ENCODE measurements around the gene GPAM. TPM values are rescaled to one million over a fixed set of nuclear protein-coding genes. Genes with fewer than 3 reads are reported as not detected.
"Not testable (repeated sequence)": the region's sequence is repeated elsewhere in the genome, so short reads cannot be mapped to it uniquely, and the experiment has no call there.

The GPAM gene, protein sequence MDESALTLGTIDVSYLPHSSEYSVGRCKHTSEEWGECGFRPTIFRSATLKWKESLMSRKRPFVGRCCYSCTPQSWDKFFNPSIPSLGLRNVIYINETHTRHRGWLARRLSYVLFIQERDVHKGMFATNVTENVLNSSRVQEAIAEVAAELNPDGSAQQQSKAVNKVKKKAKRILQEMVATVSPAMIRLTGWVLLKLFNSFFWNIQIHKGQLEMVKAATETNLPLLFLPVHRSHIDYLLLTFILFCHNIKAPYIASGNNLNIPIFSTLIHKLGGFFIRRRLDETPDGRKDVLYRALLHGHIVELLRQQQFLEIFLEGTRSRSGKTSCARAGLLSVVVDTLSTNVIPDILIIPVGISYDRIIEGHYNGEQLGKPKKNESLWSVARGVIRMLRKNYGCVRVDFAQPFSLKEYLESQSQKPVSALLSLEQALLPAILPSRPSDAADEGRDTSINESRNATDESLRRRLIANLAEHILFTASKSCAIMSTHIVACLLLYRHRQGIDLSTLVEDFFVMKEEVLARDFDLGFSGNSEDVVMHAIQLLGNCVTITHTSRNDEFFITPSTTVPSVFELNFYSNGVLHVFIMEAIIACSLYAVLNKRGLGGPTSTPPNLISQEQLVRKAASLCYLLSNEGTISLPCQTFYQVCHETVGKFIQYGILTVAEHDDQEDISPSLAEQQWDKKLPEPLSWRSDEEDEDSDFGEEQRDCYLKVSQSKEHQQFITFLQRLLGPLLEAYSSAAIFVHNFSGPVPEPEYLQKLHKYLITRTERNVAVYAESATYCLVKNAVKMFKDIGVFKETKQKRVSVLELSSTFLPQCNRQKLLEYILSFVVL
- total RNA-seq, result 1 to 10 TPM; 6.1 to 7.1 TPM

DNA sequence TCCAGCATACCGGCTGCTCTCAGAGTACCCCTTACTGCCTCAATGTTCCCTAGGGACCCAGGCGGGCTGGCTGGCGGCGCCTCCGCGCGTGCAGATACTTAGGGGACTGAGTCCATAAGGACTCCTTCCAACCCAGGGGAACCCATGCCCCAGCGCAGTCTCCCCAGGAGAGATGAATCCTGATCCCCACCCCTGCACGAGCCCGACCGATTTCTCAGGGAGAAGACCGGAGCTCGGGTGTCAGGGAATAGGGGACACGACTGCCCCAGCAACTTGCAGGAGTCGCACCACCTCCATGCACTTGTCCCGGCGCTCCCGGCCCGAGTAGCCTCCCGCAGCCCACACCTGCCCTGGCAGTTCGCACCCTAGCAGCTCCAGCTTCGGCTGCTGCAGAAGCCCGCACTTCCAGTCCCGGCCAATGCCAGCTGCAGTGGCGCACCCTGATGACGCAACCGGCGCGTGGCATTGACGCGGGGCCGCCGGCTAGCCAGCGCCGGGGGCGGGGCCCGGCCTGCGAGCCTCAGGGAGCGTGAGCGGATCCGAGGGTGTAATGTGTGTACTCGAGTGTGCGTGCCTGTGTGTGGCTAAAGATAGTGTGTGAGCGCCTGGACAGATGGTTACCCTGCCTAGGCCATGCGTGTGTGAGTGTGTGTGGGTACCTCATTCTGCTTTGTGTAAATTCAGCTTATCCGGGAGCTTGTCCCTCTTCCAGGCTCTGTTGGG lies at the start of gene GPAM:
Gene GPAM, minus strand, starts transcription at position 437 of the 723 bp plus-strand sequence. CDS start 1,981 bp downstream, outside the sequence.
- CTCF ChIA-PET, result interaction anchor here (1.0 to 2.1 kb wide), 6 partner anchors 10 to 289 kb away, joined by 3 to 5 read pairs (median 3); partner anchors contain the start of genes VTI1A and ZDHHC6
- peak; percentile 96 for ATAC-seq
- Mint-ChIP-seq H3K4me3 (peak within 1 kb of the TSS; percentile 84), H3K36me3 (ENCODE audit: low read depth) (peaks cover 12% of the 10 kb centered on the region), H3K4me1 (ENCODE audit: low read depth) (peaks cover 20% of the 10 kb centered on the region), H3K27ac (peak within 1 kb of the TSS; percentile 94), H3K9me3 (ENCODE audit: insufficient read depth) (peaks cover 5% of the 10 kb centered on the region), H3K27me3 (ENCODE audit: low read depth) (peaks cover 2% of the 10 kb centered on the region)
- peak; percentile 97 for DNase-seq
- POLR2A ChIA-PET, result interaction anchor here (1.1 to 2.2 kb wide), 3 partner anchors 15 to 263 kb away, joined by 4 to 7 read pairs (median 4); partner anchors contain the start of genes VTI1A and ZDHHC6

- DNase-seq (no peak), ATAC-seq (no peak)
- H3K9me3 Mint-ChIP-seq (ENCODE audit: insufficient read depth), result no peaks in the 10 kb centered on the region
- H3K36me3 Mint-ChIP-seq (ENCODE audit: low read depth), result no peaks in the 10 kb centered on the region
- H3K27me3 Mint-ChIP-seq (ENCODE audit: low read depth), result peaks cover 11% of the 10 kb centered on the region
- ChIA-PET POLR2A (no interaction called here), CTCF (no interaction called here)
- no peak overlapping the region for H3K27ac Mint-ChIP-seq
- peaks cover 1% of the 10 kb centered on the region for H3K4me1 Mint-ChIP-seq (ENCODE audit: low read depth)
- H3K4me3 Mint-ChIP-seq, result no peak overlapping the region
These were observed 49.1 kb upstream of the GPAM start for GRCh38 chr10:112232670-112233069.

DNA sequence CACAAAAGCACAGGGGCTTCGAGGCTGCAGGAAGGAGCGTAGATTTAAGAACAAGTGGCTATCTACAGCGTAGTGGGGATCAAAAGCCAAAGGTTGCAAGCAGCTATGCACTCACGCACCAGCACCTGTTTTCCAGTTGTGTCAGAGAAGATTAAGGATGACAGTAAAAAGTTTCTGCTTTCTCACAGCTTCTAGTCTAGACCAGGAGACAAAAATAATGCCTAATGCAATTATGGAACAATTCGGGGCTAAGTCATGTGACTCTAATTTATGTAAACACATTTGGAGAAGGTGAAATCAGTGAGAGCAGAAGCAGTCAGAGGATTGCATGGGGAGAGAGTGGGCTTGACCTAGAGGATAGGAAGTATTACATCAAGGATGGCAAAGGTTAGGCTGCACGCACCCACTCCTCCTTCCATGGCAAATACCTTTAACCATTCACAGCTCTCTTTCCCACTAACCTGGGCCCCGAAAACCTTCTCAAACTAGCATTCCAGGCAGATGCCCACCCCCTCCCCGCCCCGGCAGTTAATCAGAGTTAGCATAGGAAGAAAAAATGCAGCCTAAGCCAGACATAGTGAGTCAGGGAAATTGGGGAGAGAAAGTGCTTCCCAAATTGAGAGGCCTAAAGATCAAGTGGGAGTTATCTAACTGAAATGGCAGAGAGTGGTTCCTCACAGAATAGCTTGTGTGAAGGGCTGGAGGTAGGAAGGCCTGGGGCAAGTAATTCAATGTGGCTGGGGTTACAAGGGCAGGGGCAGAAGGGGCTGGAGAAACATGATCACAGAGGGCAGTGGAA lies 48.2 kb upstream of the GPAM start:
- no peaks in the 10 kb centered on the region for H3K36me3 Mint-ChIP-seq (ENCODE audit: low read depth)
- H3K4me3 Mint-ChIP-seq, result no peak overlapping the region
- H3K9me3 Mint-ChIP-seq (ENCODE audit: insufficient read depth), result no peaks in the 10 kb centered on the region
- POLR2A ChIA-PET, result no interaction called here
- CTCF ChIA-PET, result no interaction called here
- H3K4me1 Mint-ChIP-seq (ENCODE audit: low read depth), result peaks cover 6% of the 10 kb centered on the region
- ATAC-seq, result no peak
- no peak overlapping the region for H3K27ac Mint-ChIP-seq
- H3K27me3 Mint-ChIP-seq (ENCODE audit: low read depth), result peaks cover 11% of the 10 kb centered on the region
- no peak for DNase-seq

DNA sequence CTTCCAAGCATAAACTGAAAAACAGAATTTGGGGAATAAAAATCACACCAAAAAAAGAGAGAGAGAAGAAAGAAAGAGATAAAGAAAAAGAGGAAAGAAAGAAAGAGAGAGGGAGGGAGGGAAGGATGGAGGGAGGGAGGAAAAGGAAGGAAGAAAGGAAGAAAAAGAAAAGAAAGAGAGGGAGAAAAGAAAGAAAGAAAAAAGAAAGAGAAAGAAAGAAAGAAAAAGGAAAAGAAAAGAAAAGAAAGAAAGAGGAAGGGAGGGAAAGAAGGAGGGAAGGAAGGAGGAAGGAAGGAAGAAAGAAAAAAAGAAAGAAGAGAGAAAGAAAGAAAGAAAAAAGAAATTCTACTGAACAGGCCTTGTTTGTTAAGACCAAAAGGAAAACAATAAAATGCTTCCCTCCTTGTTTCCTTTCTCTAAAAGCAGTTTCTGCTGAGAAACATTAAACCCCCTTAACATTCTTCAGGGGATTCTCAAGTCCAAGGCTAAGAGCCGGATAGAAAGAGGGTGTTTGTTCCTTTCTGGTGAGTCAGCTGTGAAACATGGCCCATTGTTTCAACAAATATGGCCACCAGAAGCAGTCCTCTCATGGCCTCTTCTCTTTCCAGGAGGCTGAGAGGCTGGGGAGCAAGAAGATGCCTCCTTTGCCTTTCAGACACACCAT lies 46.9 kb upstream of the GPAM start:
- H3K4me1 Mint-ChIP-seq (ENCODE audit: low read depth), result peaks cover 6% of the 10 kb centered on the region
- H3K36me3 Mint-ChIP-seq (ENCODE audit: low read depth), result no peaks in the 10 kb centered on the region
- H3K27ac Mint-ChIP-seq, result no peak overlapping the region
- DNase-seq, result no peak
- peaks cover 16% of the 10 kb centered on the region for H3K27me3 Mint-ChIP-seq (ENCODE audit: low read depth)
- no peak for ATAC-seq
- CTCF ChIA-PET, result no interaction called here
- POLR2A ChIA-PET, result no interaction called here
- no peaks in the 10 kb centered on the region for H3K9me3 Mint-ChIP-seq (ENCODE audit: insufficient read depth)
- H3K4me3 Mint-ChIP-seq, result no peak overlapping the region

- DNase-seq (no peak), ATAC-seq (no peak)
- no peaks in the 10 kb centered on the region for H3K9me3 Mint-ChIP-seq (ENCODE audit: insufficient read depth)
- ChIA-PET POLR2A (no interaction called here), CTCF (no interaction called here)
- H3K4me3 Mint-ChIP-seq, result no peak overlapping the region
- peaks cover 16% of the 10 kb centered on the region for H3K27me3 Mint-ChIP-seq (ENCODE audit: low read depth)
- H3K36me3 Mint-ChIP-seq (ENCODE audit: low read depth), result no peaks in the 10 kb centered on the region
- H3K4me1 Mint-ChIP-seq (ENCODE audit: low read depth), result peaks cover 6% of the 10 kb centered on the region
- H3K27ac Mint-ChIP-seq, result no peak overlapping the region
These were observed 46.3 kb upstream of the GPAM start for GRCh38 chr10:112229901-112230300.

DNA sequence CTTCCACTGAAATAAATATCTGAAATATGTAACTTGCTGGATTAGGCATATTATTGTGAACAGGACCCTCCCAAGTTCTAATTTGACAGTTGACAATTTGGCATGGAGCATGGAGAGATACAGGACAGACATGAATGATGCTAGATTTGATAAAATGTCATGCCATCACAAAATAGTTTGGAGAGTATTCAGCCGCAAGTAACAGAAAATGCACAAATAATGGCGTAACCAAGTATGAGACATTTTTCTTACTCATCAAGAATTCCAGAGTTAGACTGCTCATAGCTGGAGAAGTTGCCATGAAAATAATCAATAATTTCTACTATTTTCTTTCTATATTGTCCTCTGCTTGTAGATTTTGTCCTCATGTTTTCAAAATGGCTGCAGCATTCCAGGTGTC lies 45.5 kb upstream of the GPAM start:
- ChIA-PET CTCF (no interaction called here), POLR2A (no interaction called here)
- Mint-ChIP-seq H3K4me3 (no peak overlapping the region), H3K9me3 (ENCODE audit: insufficient read depth) (no peaks in the 10 kb centered on the region), H3K36me3 (ENCODE audit: low read depth) (no peaks in the 10 kb centered on the region), H3K4me1 (ENCODE audit: low read depth) (peaks cover 6% of the 10 kb centered on the region), H3K27me3 (ENCODE audit: low read depth) (peaks cover 16% of the 10 kb centered on the region), H3K27ac (no peak overlapping the region)
- no peak for DNase-seq
- no peak for ATAC-seq

- DNase-seq; POLR2A ChIA-PET; H3K27ac Mint-ChIP-seq; CTCF ChIA-PET; H3K36me3 Mint-ChIP-seq (ENCODE audit: low read depth); ATAC-seq; H3K4me3 Mint-ChIP-seq; H3K9me3 Mint-ChIP-seq (ENCODE audit: insufficient read depth); H3K4me1 Mint-ChIP-seq (ENCODE audit: low read depth): not testable (repeated sequence)
- H3K27me3 Mint-ChIP-seq (ENCODE audit: low read depth), result peaks cover 16% of the 10 kb centered on the region
These were observed 45.0 kb upstream of the GPAM start for GRCh38 chr10:112228366-112229088.

GRCh38 chr10:112227331-112227987 lies 43.9 kb upstream of the GPAM start:
- POLR2A ChIA-PET, result no interaction called here
- H3K27me3 Mint-ChIP-seq (ENCODE audit: low read depth), result peaks cover 16% of the 10 kb centered on the region
- H3K9me3 Mint-ChIP-seq (ENCODE audit: insufficient read depth), result no peaks in the 10 kb centered on the region
- no peak overlapping the region for H3K4me3 Mint-ChIP-seq
- H3K4me1 Mint-ChIP-seq (ENCODE audit: low read depth), result peaks cover 6% of the 10 kb centered on the region
- DNase-seq, result no peak
- H3K27ac Mint-ChIP-seq, result no peak overlapping the region
- H3K36me3 Mint-ChIP-seq (ENCODE audit: low read depth), result no peaks in the 10 kb centered on the region
- CTCF ChIA-PET, result no interaction called here
- no peak for ATAC-seq

DNA sequence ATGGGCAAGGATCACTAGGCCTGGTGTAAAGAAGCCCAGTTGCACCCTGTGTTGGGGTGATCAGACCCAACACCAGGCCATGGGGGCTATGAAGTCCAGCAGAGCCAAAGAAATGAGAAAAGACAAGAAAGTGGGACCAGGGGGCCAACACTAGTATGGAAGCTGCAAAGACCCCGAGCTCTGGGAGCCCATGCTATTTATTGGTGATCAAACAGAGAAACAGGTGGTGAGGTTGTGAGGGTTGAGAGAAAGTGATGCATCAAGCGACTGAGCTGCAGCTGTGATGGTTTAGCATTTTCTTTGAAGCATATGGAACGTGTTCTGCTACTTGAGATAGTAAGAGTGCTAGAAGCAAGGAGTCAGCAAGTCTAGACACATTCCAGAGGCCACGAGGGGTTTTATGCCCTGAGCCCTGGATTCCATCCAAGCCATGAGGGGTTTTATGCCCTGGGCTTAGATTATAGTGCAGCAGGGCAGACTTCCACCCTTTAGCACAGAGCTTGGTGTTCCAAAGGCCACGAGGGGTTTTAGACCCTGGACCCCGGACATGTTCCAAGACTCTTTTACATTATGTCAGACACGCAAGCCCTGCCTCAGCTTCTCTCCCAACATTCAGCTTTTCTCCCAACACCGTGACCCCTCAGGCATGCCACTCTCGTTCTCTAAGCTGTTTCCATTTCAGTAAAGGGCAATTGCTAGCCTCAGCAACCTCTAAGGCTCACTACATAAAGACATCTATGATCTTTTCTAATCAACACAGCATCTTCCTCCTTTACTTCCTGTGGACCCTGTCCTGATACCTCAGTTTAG lies 43.1 kb upstream of the GPAM start:
- ChIA-PET CTCF (no interaction called here), POLR2A (no interaction called here)
- Mint-ChIP-seq H3K36me3 (ENCODE audit: low read depth) (no peaks in the 10 kb centered on the region), H3K4me3 (no peak overlapping the region), H3K27me3 (ENCODE audit: low read depth) (peaks cover 13% of the 10 kb centered on the region), H3K27ac (no peak overlapping the region), H3K4me1 (ENCODE audit: low read depth) (peaks cover 6% of the 10 kb centered on the region), H3K9me3 (ENCODE audit: insufficient read depth) (no peaks in the 10 kb centered on the region)
- ATAC-seq, result no peak
- DNase-seq, result no peak

All from activated CD8-positive, alpha-beta T cell treated with anti-CD3 and anti-CD28 coated beads, Interleukin-2, amount 10 ng/mL, durations not matched to agents 7 days and 5 days (primary cell).